Activated gamma-delta T cell (primary cell): ENCODE measurements around the gene ANGPTL2.

ENCODE experiments used
- DNase-seq: peaks from one replicate; lab custom pipeline; 2025; lab: John Stamatoyannopoulos, UW

The ANGPTL2 gene

GRCh38 chr9:127075624-127076372 lies 46.6 kb downstream of the ANGPTL2 start:
- no peak for DNase-seq

GRCh38 chr9:127074561-127075548 lies 47.6 kb downstream of the ANGPTL2 start:
- no peak for DNase-seq

GRCh38 chr9:127067603-127068220 lies 54.7 kb downstream of the ANGPTL2 start:
- DNase-seq = no peak

- DNase-seq = no peak
These were observed 55.6 kb downstream of the ANGPTL2 start for GRCh38 chr9:127066851-127067136.

- DNase-seq = no peak
These were observed 56.2 kb downstream of the ANGPTL2 start for GRCh38 chr9:127066060-127066850.

- no peak for DNase-seq
These were observed 56.8 kb downstream of the ANGPTL2 start for GRCh38 chr9:127065592-127065991.

- no peak for DNase-seq
These were observed 58.1 kb downstream of the ANGPTL2 start for GRCh38 chr9:127064335-127064734.

- DNase-seq = no peak
These were observed 61.0 kb downstream of the ANGPTL2 start for GRCh38 chr9:127061411-127061810.

GRCh38 chr9:127059765-127060361 lies 62.6 kb downstream of the ANGPTL2 start:
- DNase-seq = no peak

GRCh38 chr9:127059030-127059429 lies 63.4 kb downstream of the ANGPTL2 start:
- DNase-seq = no peak

- no peak for DNase-seq
These were observed 63.8 kb downstream of the ANGPTL2 start for GRCh38 chr9:127058645-127059021.

GRCh38 chr9:127058011-127058644 lies 64.3 kb downstream of the ANGPTL2 start:
- no peak for DNase-seq

- no peak for DNase-seq
These were observed 66.0 kb downstream of the ANGPTL2 start for GRCh38 chr9:127056446-127056845.

GRCh38 chr9:127055745-127056402 lies 66.6 kb downstream of the ANGPTL2 start:
- no peak for DNase-seq

- no peak for DNase-seq
These were observed 68.5 kb downstream of the ANGPTL2 start for GRCh38 chr9:127053960-127054359.

- DNase-seq = no peak
These were observed 69.2 kb downstream of the ANGPTL2 start for GRCh38 chr9:127053057-127053821.

GRCh38 chr9:127051881-127052595 lies 70.4 kb downstream of the ANGPTL2 start:
- no peak for DNase-seq

- DNase-seq = no peak
These were observed 71.8 kb downstream of the ANGPTL2 start for GRCh38 chr9:127050591-127051001.

GRCh38 chr9:127050152-127050551 lies 72.3 kb downstream of the ANGPTL2 start:
- DNase-seq = no peak
